ENCODE results near the gene DPP7.

DPP7 gene

DNA sequence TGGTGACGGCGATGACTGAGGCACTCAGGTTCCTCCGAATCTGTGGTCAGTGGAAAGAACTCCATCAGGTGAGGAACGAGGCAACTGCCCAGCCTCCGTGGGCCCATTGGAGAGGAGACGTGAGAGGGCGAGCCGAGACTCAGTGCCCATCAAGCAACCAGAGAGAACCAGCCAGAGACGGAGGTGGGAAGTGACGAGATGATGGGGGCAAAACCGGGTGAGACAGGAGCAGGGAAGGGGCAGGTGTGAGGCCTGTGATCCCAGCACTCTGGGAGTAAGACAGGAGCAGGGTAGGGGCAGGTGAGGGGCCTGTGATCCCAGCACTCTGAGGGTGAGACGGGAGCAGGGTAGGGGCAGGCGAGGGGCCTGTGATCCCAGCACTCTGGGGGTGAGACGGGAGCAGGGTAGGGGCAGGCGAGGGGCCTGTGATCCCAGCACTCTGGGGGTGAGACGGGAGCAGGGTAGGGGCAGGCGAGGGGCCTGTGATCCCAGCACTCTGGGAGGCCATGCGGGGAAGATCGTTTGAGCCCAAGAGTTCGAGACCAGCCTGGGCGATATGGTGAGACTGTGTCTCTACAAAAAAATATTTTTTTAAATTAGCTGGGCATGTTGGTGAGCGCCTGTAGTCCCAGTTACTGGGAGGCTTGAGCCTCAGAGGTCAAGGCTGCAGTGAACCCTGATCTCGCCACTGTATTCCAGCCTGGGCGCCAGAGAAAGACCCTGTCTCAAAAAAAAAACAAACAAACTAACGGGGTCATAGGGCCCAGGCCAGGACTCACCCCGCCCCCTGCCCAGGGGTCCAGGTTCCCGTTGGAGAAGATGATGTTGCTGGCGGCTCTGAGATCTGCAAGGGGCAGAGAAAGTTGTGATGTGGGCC, 3.4 kb downstream of the DPP7 start:
- no peak for DNase-seq

DNA sequence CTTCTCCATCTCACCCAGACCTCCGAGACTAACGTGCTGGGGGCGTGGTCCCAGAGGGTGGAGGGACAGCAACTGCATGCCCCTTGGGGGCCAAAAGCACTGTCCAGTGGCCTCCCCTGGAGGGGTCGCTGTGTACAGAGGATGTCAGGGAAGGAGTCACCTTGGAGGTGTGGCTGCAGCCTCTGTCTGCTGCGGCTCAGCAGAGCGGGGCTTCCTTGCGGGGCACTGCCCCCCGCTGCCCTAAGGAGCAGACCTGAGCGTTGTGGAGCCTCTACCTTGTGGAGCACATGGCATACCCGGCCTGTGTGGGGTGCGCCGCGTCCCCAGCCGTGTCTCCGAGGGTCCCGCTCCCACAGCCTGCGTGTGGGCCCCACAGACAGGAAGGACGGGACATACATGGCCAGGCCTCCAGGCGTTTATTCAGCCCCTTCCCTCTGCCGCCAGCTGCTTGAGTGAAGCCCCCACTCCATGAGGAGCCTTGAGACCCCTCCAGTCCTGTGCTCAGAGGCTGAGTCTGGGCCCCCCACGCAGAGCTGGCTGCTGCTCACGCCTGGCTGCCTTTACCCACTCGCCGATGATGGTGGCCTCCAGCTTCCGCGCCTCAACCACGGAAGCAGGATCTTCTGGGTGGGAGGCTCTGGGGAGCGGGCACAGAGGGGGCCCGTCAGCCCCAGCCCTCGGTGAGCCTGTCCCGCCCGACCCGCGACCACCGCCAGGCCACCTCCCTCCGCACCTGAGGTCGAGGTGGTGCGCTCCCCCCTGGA, 4.2 kb downstream of the DPP7 start:
- DNase-seq: no peak

DNA sequence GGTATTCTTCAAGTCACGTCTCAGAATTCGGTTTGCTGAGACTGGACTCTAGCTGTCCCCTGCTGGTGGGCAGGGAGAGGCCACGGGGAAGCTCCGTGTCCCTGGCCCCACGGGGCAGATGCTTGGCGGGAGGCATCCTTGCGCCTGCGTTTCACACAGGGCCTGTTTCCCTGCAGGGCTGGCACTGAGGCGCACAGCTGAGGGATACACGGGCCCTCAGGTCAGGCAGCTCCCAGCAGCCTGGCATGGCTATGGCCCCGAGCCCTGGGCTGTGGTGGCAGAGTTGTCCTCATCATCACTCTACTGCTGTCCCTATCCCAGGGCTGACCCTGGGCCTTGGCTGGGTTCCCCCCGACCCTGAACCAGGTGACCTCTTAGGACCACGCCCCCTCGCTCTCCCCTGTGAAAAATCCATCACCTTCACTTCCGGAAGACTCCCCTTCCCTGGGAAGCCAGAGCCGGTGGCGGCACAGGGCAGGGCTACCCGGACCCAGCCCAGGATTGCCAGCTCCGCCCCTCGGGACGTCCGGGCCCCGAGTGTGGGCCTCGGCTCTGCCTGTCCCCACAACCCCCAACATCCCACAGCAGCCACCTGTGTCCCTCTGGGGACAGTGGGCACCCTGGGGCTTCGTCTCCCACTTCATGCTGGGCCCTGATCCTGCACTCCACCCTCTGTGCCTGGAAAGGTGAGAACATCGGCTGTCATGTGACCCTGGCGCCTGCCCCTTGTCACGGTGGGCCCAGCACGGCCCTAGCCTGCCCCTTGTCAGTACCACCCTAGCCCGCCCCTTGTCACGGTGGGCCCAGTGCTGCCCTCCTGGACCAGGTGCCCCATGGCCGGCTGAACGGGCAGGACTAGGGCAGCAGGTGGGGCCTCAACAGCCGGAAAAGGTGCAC, 5.0 kb downstream of the DPP7 start:
- DNase-seq: no peak

DNA sequence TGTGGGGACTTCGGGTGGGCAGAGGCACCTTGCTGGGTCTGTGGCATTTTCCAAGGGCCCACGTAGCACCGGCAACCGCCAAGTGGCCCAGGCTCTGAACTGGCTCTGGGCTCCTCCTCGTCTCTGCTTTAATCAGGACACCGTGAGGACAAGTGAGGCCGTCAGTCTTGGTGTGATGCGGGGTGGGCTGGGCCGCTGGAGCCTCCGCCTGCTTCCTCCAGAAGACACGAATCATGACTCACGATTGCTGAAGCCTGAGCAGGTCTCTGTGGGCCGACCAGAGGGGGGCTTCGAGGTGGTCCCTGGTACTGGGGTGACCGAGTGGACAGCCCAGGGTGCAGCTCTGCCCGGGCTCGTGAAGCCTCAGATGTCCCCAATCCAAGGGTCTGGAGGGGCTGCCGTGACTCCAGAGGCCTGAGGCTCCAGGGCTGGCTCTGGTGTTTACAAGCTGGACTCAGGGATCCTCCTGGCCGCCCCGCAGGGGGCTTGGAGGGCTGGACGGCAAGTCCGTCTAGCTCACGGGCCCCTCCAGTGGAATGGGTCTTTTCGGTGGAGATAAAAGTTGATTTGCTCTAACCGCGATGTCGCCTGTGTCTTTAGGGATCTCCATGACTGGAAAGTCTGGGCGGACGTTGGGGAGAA, 5.8 kb downstream of the DPP7 start:
- DNase-seq: no peak

DNA sequence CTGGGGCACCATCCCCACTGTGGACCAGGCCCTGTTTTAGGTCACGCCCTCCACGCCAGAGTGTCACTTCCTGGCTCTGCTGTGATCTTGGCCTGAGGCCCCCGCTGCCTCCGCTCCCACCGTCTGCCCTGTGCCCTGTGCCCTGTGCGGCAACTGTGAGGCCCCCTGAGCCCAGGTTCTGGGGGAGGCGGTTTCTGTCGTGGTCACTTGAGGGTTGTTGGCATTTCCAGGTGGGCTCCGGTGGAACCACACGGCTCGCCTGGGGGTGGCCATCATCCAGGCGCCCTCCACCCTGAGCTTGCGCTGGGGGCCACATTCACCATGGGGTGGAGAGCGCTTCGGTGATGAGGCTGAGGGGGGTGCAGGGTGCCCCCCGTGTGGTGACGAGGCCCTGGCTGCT, 6.6 kb downstream of the DPP7 start:
- DNase-seq: no peak

DNA sequence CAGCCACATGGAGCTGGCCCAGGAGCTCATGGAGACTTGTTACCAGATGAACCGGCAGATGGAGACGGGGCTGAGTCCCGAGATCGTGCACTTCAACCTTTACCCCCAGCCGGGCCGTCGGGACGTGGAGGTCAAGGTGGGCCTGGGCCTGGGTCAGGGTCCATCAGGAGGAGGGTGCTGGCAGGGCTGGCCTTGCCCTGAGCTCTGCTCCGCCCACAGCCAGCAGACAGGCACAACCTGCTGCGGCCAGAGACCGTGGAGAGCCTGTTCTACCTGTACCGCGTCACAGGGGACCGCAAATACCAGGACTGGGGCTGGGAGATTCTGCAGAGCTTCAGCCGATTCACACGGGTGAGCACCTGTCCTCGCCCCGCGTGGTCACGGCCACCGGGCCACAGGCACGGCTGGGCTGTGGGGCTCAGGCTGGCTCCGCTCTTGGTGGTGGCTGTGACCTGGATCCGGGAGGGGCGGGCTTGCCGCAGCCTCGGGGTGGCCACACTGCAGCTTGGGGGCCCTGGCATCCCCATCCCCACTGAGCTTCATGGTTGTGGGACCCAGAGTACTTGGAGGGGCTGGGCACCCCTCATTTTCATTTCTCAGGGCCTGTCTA, 7.1 kb downstream of the DPP7 start:
- no peak for DNase-seq

DNA sequence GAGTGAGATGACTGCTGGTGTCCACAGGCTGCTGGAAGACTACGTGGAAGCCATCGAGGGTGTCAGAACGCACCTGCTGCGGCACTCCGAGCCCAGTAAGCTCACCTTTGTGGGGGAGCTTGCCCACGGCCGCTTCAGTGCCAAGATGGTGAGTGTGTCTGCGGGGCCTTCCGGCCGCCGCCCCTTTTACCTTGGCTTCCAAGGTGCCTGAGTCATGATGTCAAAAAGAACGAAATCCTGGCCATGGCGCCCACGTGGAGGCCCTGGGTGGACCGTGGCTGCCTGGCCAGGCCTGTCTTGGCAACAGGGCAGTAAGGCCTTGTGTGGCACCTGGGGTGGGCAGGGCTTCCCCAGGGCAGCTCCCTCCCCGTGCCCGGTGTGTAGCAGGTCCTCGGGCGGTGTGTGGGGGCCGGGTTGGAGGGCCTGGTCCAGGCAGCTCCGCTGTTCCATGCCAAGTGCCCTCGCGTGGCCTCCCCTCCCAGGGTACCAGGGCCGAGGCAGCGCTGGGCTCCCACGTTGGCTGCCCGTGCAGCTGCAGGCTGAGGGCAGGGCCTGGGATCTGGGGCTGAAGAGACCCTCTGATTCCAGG, 7.8 kb downstream of the DPP7 start:
- no peak for DNase-seq

GRCh38 chr9:137105814-137106661, 8.5 kb downstream of the DPP7 start:
- no peak for DNase-seq

DNA sequence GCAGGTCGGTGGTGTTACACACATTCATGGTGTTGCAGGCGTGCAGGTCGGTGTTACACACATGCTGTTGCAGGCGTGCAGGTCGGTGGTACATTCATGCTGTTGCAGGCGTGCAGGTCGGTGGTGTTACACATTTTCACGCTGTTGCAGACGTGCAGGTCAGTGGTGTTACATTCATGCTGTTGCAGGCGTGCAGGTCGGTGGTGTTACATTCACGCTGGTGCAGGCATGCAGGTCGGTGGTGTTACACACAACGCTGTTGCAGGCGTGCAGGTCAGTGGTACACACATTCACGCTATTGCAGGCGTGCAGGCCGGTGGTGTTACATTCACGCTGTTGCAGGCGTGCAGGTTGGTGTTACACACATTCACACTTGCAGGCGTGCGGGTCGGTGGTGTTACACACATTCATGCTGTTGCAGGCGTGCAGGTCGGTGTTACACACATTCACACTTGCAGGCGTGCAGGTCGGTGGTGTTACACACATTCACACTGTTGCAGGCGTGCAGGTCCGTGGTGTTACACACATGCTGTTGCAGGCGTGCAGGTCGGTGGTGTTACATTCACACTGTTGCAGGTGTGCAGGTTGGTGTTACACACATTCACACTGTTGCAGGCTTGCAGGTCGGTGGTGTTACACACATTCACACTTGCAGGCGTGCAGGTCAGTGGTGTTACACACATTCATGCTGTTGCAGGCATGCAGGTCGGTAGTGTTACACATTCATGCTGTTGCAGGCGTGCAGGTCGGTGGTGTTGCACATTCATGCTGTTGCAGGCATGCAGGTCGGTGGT, 11.1 kb downstream of the DPP7 start:
- no peak for DNase-seq

DNA sequence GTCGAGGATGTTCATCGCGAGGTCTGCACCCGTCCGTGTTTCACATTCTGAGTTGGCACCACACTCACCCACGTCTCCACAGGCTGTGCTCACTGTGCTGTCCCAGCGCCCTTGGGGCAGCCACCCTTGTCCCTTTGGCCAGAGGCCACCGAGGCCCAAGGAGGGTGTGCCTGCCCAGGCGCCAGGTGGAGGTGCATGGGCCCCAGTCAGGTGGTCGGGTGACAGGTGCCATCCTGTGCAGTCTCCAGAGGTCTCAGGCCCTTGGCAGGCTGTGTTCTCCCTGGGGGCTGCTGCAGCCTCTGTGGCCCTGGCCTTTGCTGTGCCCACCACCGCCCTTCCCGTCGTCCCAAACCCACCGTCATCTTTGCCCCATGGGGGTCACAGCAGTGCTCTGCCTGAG, 15.3 kb downstream of the DPP7 start:
- DNase-seq: no peak

DNA sequence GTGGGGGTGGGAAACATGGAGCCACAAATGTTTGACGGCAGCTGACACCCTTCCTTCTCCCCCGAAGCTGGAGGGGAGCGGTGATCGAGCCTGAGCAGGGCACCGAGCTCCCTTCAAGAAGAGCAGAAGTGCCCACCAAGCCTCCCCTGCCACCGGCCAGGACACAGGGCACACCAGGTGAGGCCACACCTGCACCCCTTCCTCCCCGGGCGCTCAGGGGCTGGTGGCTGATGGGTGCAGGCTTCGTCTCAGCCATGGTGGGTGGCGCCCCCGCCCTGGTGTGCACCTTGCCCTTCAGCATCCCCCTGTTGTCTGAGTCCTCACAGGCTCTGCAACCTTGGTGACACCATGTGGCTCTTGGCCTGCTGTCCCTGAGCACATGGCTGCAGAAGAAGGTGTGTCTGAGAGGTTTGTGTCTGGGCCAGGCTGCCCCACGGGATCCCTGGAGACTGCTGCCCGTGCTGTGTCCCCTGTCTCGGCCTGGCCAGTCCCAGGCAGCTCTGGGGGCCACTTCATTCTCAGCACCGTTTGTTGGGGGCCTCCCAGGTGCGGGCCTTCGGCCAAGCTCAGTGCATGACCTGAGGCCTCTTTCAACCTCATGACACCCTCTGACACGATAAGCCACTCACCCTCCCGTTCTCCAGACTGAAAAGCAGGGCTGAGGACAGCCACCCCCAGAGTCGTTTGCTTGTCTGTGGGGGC, 16.6 kb downstream of the DPP7 start:
- DNase-seq: no peak

GRCh38 chr9:137096785-137097546, 17.6 kb downstream of the DPP7 start:
- DNase-seq: no peak

DNA sequence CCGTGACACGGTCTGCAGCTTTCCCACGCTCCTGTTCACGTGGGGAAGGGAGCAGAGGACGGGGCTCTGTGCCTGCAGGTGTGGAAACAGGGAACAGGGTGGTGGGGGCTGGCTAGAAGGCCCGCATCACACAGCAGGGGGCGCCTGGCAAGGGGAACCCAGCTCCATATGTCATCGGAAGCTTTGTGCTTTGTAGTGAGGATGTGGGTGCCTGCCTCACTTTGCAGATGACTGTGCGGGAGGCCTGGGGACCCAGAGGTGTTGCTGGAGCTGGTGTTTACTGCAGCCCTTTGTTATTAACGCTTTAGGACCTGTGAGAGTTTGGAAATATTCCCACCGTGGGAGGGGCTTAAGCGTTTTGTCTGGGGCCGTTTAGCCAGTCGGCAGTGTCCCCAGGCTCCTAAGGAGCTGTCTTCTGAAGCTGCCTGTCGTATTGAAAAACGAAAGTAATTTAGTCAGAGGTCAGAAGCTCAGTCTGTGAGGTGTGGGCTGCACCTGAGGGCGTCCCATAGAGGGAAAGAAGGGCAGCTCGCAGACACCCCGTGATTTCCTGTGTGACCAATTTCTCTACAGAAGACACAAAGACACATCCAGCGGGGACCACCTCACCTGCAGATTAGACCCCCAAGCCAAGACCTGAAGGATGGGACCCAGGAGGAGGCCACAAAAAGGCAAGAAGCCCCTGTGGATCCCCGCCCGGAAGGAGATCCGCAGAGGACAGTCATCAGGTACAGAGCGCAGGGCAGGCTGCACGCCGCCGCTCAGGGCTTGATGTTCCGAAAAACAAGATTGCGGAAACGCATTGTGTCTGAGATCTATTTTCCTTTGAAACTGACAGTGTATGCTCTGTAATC, 18.6 kb downstream of the DPP7 start:
- DNase-seq: no peak

DNA sequence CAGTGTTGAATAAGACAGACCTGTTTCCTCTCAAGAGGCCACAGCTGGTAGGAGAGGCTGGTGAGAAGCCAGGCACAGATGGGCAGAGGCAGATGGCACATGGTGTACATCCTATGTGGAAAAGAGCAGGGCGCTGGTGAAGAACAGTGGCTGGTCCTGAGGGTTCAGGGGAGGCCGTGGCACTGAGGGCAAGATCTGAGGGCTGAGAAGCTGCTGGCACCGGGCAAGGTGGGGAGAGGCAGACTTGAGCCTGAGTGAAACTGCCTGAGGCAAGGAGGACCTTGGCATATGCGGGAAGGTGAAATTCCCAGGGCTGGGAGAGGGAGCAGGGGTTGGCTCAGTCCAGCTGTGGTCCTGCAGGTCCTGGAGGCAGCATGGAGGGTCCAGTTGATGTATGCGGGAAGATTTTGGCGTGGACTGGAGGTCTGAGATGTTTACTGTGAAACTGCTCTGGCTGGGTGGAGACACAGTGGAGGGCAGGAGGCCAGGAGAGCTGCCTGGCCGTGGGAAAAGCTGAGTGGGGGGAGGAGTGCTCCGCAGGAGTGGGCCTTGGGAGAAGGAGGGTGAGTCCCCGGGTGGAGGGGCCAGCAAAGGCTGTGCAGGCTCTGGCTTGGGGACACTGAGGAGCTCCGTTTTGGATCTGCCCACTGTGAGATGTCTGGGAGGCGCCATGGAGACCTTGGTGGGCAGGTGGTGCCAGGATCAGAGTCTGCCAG, 25.1 kb downstream of the DPP7 start:
- no peak for DNase-seq

- no peak for DNase-seq
Observed at GRCh38 chr9:137088121-137088520, 26.4 kb downstream of the DPP7 start.

DNA sequence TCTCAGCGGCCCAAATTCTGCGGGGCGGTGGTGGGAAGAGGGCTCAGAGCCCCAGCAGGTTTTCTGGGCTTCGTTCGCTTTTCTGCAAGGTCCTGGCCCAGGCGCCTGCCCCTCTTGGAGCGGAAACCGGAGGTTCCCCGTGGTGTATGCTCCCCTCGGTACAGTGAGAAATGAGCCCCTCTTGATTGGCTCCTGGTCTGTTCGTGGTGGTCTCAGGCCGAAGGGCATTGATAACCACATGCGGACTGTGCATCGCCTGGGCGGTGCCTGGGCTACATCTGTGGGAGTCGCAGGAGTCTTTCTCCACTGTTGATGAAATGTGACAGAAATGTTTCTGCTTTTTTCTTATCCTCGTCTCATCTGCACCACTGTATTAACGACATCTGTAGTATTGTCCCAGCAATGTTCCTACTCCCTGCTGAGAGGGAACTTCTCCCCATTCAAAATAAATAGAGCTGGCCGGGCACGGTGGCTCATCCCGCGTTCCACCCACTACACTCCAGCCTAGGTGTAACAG, 27.1 kb downstream of the DPP7 start:
- DNase-seq: no peak

Measured in fibroblast of skin of abdomen (primary cell).